GM12872 (cell line): Measurements from ENCODE around the gene SMC1B.

ENCODE experiments used
- TF ChIP-seq, protein P1 (sequence below): IDR thresholded peaks from 3 replicates; pipeline ENCODE4 v1.5.1; 2011; ENCODE audit warnings: low read depth, mild to moderate bottlenecking, low read length, moderate library complexity; ENCODE audit not compliant: insufficient read depth

The SMC1B gene

GRCh38 chr22:45329530-45329936 is 83.9 kb downstream of the SMC1B start:
- TF ChIP-seq, protein P1, sequence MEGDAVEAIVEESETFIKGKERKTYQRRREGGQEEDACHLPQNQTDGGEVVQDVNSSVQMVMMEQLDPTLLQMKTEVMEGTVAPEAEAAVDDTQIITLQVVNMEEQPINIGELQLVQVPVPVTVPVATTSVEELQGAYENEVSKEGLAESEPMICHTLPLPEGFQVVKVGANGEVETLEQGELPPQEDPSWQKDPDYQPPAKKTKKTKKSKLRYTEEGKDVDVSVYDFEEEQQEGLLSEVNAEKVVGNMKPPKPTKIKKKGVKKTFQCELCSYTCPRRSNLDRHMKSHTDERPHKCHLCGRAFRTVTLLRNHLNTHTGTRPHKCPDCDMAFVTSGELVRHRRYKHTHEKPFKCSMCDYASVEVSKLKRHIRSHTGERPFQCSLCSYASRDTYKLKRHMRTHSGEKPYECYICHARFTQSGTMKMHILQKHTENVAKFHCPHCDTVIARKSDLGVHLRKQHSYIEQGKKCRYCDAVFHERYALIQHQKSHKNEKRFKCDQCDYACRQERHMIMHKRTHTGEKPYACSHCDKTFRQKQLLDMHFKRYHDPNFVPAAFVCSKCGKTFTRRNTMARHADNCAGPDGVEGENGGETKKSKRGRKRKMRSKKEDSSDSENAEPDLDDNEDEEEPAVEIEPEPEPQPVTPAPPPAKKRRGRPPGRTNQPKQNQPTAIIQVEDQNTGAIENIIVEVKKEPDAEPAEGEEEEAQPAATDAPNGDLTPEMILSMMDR = no peak

GRCh38 chr22:45328822-45329529 is 84.4 kb downstream of the SMC1B start:
- TF ChIP-seq, protein P1 = no peak

DNA sequence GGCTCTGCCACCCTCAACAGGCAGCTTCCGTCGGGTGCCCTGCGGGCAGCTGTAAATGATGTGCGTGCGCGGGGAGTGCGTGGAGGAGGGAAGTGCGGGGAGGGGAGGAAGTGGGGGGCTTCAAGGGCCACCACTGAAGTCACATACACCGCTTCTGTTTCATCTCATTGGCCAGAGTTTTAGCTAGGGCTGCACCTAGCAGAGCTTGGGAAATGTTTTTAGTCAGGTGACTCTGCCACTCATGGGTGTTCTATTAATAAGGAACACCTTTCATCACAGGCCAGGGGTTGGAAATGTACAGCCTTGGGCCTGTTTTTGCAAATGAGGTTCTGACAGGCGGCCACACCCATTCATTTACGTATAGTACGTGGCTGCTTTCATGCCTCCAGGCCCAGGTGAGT is 89.1 kb downstream of the SMC1B start:
- TF ChIP-seq, protein P1 = no peak

GRCh38 chr22:45323695-45324094 is 89.7 kb downstream of the SMC1B start:
- TF ChIP-seq, protein P1 = no peak

- TF ChIP-seq, protein P1 = no peak
These were observed 90.4 kb downstream of the SMC1B start for GRCh38 chr22:45322873-45323525.

DNA sequence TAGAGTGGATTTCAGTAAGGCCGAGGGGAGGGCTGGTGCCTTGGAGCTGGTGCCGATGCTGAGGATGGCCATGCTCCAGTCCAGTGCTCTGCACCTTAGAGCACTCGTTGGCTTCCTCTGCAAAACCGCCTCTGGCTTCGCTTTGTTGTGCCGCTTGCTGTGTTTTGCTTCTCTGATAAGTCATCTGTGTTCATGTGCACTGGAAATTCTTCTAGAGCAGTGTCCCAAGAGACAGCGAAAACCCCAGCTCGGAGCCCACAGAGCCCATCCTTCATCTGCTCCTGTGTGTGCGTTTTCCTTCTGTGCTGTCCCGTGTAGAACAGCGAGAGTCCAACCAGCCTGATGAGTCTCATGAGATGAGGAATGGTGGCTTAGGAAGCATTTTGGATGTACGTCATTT is 91.6 kb downstream of the SMC1B start:
- TF ChIP-seq, protein P1 = no peak

GRCh38 chr22:45320357-45320976 is 92.9 kb downstream of the SMC1B start:
- TF ChIP-seq, protein P1 = no peak
